ENCODE data around the gene CACNA2D2. TPM values are rescaled to one million over a fixed set of nuclear protein-coding genes. Genes with fewer than 3 reads are reported as not detected.

Gene CACNA2D2
- total and polyA plus RNA-seq, 2 of the 13 experiments (the other 11 are each of a cell fraction or from before 2014, with no cell fraction given), result not detected

DNA sequence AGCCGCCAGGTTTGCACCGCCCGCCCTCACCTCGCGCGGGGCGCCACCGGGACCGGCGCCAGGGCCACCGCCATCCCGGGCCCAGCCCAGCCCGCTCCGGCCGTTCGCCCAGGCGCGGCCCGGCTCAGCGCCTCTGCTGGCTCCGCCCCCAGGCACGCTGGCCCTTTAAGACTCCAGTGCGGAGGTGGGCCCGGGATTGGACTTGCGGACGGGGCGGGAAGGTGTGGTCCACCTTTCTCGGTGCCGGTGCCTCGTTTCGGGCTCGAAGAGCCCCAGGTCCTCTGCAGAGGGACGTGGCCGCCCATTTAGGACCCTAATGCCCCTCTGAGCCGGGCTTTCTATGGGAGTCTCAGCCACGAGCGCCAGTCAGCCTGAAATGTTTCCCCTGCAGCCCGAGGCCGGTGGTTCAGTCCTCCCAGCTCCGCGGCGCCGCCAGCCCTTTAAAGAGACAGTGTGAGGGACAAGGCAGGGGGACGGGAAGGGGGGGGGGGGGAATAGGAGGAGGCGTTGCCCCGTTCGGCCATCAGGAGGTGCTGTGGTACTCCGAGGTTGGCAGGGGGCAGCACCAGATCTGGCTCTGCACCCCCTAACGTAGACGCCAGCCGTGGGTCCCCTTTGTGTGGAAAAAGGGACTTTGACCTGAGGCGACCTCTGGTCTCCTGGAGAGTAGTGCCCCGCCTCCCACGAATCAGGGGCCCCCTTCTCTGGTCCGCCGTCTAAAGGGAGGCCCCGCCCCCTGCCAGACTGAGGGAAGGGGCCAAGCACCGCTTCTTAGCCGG, 181.9 kb downstream of the CACNA2D2 start (continued):
- TF ChIP-seq, protein P1, sequence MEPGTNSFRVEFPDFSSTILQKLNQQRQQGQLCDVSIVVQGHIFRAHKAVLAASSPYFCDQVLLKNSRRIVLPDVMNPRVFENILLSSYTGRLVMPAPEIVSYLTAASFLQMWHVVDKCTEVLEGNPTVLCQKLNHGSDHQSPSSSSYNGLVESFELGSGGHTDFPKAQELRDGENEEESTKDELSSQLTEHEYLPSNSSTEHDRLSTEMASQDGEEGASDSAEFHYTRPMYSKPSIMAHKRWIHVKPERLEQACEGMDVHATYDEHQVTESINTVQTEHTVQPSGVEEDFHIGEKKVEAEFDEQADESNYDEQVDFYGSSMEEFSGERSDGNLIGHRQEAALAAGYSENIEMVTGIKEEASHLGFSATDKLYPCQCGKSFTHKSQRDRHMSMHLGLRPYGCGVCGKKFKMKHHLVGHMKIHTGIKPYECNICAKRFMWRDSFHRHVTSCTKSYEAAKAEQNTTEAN (CRISPR knock-in tag; conservative IDR thresholded peaks at IDR 0.05), result no peak
- TF ChIP-seq ZKSCAN5 (CRISPR knock-in tag; IDR thresholded peaks at IDR 0.05), result no peak
- TF ChIP-seq, protein P2, sequence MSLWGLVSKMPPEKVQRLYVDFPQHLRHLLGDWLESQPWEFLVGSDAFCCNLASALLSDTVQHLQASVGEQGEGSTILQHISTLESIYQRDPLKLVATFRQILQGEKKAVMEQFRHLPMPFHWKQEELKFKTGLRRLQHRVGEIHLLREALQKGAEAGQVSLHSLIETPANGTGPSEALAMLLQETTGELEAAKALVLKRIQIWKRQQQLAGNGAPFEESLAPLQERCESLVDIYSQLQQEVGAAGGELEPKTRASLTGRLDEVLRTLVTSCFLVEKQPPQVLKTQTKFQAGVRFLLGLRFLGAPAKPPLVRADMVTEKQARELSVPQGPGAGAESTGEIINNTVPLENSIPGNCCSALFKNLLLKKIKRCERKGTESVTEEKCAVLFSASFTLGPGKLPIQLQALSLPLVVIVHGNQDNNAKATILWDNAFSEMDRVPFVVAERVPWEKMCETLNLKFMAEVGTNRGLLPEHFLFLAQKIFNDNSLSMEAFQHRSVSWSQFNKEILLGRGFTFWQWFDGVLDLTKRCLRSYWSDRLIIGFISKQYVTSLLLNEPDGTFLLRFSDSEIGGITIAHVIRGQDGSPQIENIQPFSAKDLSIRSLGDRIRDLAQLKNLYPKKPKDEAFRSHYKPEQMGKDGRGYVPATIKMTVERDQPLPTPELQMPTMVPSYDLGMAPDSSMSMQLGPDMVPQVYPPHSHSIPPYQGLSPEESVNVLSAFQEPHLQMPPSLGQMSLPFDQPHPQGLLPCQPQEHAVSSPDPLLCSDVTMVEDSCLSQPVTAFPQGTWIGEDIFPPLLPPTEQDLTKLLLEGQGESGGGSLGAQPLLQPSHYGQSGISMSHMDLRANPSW (CRISPR knock-in tag; IDR thresholded peaks at IDR 0.05; ENCODE audit: borderline replicate concordance), result no peak; the same call in 1 of the 2 replicates
- TF ChIP-seq ZNF530 (CRISPR knock-in tag; IDR thresholded peaks at IDR 0.05; ENCODE audit: low read depth), result no peak
- no peak for TF ChIP-seq STAG1 (CRISPR knock-in tag; IDR thresholded peaks at IDR 0.05)
- no peak; the same call in 1 of the 2 replicates for TF ChIP-seq POGZ (CRISPR knock-in tag; IDR thresholded peaks at IDR 0.05)
- TF ChIP-seq RBM39 (IDR thresholded peaks at IDR 0.05; ENCODE audit: low read depth, low read length, poor library complexity, severe bottlenecking), result peak; percentile 19
- TF ChIP-seq, protein P3, sequence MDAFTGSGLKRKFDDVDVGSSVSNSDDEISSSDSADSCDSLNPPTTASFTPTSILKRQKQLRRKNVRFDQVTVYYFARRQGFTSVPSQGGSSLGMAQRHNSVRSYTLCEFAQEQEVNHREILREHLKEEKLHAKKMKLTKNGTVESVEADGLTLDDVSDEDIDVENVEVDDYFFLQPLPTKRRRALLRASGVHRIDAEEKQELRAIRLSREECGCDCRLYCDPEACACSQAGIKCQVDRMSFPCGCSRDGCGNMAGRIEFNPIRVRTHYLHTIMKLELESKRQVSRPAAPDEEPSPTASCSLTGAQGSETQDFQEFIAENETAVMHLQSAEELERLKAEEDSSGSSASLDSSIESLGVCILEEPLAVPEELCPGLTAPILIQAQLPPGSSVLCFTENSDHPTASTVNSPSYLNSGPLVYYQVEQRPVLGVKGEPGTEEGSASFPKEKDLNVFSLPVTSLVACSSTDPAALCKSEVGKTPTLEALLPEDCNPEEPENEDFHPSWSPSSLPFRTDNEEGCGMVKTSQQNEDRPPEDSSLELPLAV (CRISPR knock-in tag; conservative IDR thresholded peaks at IDR 0.05; ENCODE audit: low read depth), result no peak
- TF ChIP-seq, protein P4, sequence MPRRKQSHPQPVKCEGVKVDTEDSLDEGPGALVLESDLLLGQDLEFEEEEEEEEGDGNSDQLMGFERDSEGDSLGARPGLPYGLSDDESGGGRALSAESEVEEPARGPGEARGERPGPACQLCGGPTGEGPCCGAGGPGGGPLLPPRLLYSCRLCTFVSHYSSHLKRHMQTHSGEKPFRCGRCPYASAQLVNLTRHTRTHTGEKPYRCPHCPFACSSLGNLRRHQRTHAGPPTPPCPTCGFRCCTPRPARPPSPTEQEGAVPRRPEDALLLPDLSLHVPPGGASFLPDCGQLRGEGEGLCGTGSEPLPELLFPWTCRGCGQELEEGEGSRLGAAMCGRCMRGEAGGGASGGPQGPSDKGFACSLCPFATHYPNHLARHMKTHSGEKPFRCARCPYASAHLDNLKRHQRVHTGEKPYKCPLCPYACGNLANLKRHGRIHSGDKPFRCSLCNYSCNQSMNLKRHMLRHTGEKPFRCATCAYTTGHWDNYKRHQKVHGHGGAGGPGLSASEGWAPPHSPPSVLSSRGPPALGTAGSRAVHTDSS (CRISPR knock-in tag; conservative IDR thresholded peaks at IDR 0.05), result no peak
- no peak for TF ChIP-seq MIER2 (CRISPR knock-in tag; IDR thresholded peaks at IDR 0.05)
- TF ChIP-seq ATF7-NPFF (CRISPR knock-in tag; IDR thresholded peaks at IDR 0.05; ENCODE audit: low read depth), result peak; percentile 56; the same call in 1 of the 2 replicates
- TF ChIP-seq, protein P5, sequence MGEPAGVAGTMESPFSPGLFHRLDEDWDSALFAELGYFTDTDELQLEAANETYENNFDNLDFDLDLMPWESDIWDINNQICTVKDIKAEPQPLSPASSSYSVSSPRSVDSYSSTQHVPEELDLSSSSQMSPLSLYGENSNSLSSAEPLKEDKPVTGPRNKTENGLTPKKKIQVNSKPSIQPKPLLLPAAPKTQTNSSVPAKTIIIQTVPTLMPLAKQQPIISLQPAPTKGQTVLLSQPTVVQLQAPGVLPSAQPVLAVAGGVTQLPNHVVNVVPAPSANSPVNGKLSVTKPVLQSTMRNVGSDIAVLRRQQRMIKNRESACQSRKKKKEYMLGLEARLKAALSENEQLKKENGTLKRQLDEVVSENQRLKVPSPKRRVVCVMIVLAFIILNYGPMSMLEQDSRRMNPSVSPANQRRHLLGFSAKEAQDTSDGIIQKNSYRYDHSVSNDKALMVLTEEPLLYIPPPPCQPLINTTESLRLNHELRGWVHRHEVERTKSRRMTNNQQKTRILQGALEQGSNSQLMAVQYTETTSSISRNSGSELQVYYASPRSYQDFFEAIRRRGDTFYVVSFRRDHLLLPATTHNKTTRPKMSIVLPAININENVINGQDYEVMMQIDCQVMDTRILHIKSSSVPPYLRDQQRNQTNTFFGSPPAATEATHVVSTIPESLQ (CRISPR knock-in tag; conservative IDR thresholded peaks at IDR 0.05), result no peak
- TF ChIP-seq, protein P6, sequence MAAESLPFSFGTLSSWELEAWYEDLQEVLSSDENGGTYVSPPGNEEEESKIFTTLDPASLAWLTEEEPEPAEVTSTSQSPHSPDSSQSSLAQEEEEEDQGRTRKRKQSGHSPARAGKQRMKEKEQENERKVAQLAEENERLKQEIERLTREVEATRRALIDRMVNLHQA (CRISPR knock-in tag; IDR thresholded peaks at IDR 0.05), result no peak
- no peak for TF ChIP-seq FOSL1 (CRISPR knock-in tag; IDR thresholded peaks at IDR 0.05; ENCODE audit: borderline replicate concordance)
- peak; percentile 73 for TF ChIP-seq ZBTB7B (CRISPR knock-in tag; IDR thresholded peaks at IDR 0.05)
- no peak for TF ChIP-seq MED8 (CRISPR knock-in tag; IDR thresholded peaks at IDR 0.05; ENCODE audit: insufficient replicate concordance)
- no peak; the same call in 1 of the 2 replicates for TF ChIP-seq ZNF34 (CRISPR knock-in tag; IDR thresholded peaks at IDR 0.05; ENCODE audit: borderline replicate concordance)
- TF ChIP-seq NFKB2 (CRISPR knock-in tag; IDR thresholded peaks at IDR 0.05; ENCODE audit: borderline replicate concordance), result 0 out of 2 replicates have a peak, but pooled peaks have one; percentile 8
- TF ChIP-seq BRD4 (CRISPR knock-in tag; IDR thresholded peaks at IDR 0.05), result no peak

All from HepG2 (cell line).